IMR-90 (cell line): Measurements from ENCODE around the gene LIMS1. TPM values are rescaled to one million over a fixed set of nuclear protein-coding genes. Genes with fewer than 3 reads are reported as not detected.

Experiments used
- ATAC-seq: fragments of 200-7000 bp; cut with Tn5 transposase; 2 replicates; pipeline ENCODE4 v1.9.1; 2020; ENCODE audit warnings: low read depth, mild to moderate bottlenecking, moderate library complexity
- BruUV-seq: library from RNA; stranded (reverse); fragments of 400-500 nt; replicated peaks from 2 replicates; lab custom pipeline; 2021; lab: Mats Ljungman, UMichigan
- CTCF ChIA-PET: fragments of 300-600 bp; formaldehyde crosslinking; extraction: SDS; loops from one replicate; lab custom pipeline; 2021; ENCODE audit warnings: antibody characterized with exemption; lab: Yijun Ruan, JAX
- POLR2A ChIA-PET: fragments of 300-600 bp; sonication (Branson Sonifier 250); formaldehyde crosslinking; loops from one replicate; lab custom pipeline; 2022; ENCODE audit warnings: antibody characterized with exemption; ENCODE audit not compliant: unreplicated experiment; lab: Charles Lee
- DNase-seq: peaks from one replicate; pipeline ENCODE4 v3.0.0; 2013
- H2AFZ ChIP-seq: replicated peaks from 2 replicates; pipeline ENCODE3; 2013; ENCODE audit warnings: low read length, mild to moderate bottlenecking; ENCODE audit not compliant: poor library complexity
- H2AK5ac ChIP-seq: 2 replicates; pipeline ENCODE4 v1.6.1; 2013; ENCODE audit warnings: low read depth, low read length, inconsistent platforms
- H2AK9ac ChIP-seq: replicated peaks from 2 replicates; pipeline ENCODE3; 2013; ENCODE audit warnings: mild to moderate bottlenecking, low read depth, low read length, moderate library complexity; ENCODE audit not compliant: poor library complexity
- H2BK120ac ChIP-seq: 2 replicates; pipeline ENCODE4 v1.6.1; 2013; ENCODE audit warnings: low read depth, low read length, inconsistent platforms
- H2BK15ac ChIP-seq: 3 replicates; pipeline ENCODE4 v1.6.1; 2013; ENCODE audit warnings: low read depth, low read length, inconsistent platforms
- H2BK20ac ChIP-seq: 2 replicates; pipeline ENCODE4 v1.6.1; 2013; ENCODE audit warnings: low read depth, mild to moderate bottlenecking, inconsistent platforms, low read length, moderate library complexity
- H2BK5ac ChIP-seq: 2 replicates; pipeline ENCODE4 v1.6.1; 2013; ENCODE audit warnings: mild to moderate bottlenecking, low read depth, low read length, inconsistent platforms; ENCODE audit not compliant: poor library complexity, severe bottlenecking
- H3K14ac ChIP-seq: replicated peaks from 2 replicates; pipeline ENCODE4 v1.6.1; 2013; ENCODE audit warnings: low read depth, low read length, inconsistent platforms
- H3K18ac ChIP-seq: 2 replicates; pipeline ENCODE4 v1.6.1; 2013; ENCODE audit warnings: low read depth, low read length, control low read depth
- H3K23ac ChIP-seq: 2 replicates; pipeline ENCODE4 v1.6.1; 2013; ENCODE audit warnings: low read depth, low read length, inconsistent platforms
- H3K27ac ChIP-seq: 2 replicates; pipeline ENCODE4 v1.5.1; 2013; ENCODE audit warnings: mild to moderate bottlenecking, control low read depth, low read length; ENCODE audit not compliant: insufficient read depth
- H3K27me3 ChIP-seq: 2 replicates; pipeline ENCODE4 v1.6.1; 2013; ENCODE audit warnings: low read length; ENCODE audit not compliant: control insufficient read depth, insufficient read depth
- H3K36me3 ChIP-seq: 2 replicates; pipeline ENCODE4 v1.6.1; 2013; ENCODE audit warnings: low read length, mixed read lengths; ENCODE audit not compliant: control insufficient read depth, insufficient read depth
- H3K4ac ChIP-seq: 2 replicates; pipeline ENCODE4 v1.6.1; 2013; ENCODE audit warnings: low read depth, low read length, inconsistent platforms
- H3K4me1 ChIP-seq: 2 replicates; pipeline ENCODE4 v1.6.1; 2013; ENCODE audit warnings: low read length, mixed read lengths; ENCODE audit not compliant: control insufficient read depth, insufficient read depth
- H3K4me2 ChIP-seq: 2 replicates; pipeline ENCODE4 v1.6.1; 2013; ENCODE audit warnings: low read depth, mild to moderate bottlenecking, control low read depth, low read length, moderate library complexity
- H3K4me3 ChIP-seq: 2 replicates; pipeline ENCODE4 v1.5.1; 2013; ENCODE audit warnings: low read depth, mild to moderate bottlenecking, control low read depth, low read length, moderate library complexity; ENCODE audit not compliant: insufficient read depth
- H3K56ac ChIP-seq: 2 replicates; pipeline ENCODE4 v1.6.1; 2013; ENCODE audit warnings: low read length, inconsistent platforms; ENCODE audit not compliant: insufficient read depth; ENCODE audit errors: extremely low read depth
- H3K79me1 ChIP-seq, 2 experiments: 2 replicates each; pipeline ENCODE4 v1.6.1; 2013; ENCODE audit warnings: low read length in 2 of 2, inconsistent platforms in 1 of 2, low read depth in 1 of 2
- H3K9ac ChIP-seq: 2 replicates; pipeline ENCODE4 v1.6.1; 2013; ENCODE audit warnings: low read depth, low read length, control low read depth
- H3K9me1 ChIP-seq: 2 replicates; pipeline ENCODE4 v1.6.1; 2013; ENCODE audit warnings: low read length, inconsistent platforms; ENCODE audit not compliant: insufficient read depth
- H3K9me3 ChIP-seq: 2 replicates; pipeline ENCODE4 v1.6.1; 2013; ENCODE audit warnings: low read length; ENCODE audit not compliant: control insufficient read depth, insufficient read depth
- H4K20me1 ChIP-seq: 2 replicates; pipeline ENCODE4 v1.6.1; 2013; ENCODE audit warnings: low read length, inconsistent platforms; ENCODE audit not compliant: insufficient read depth
- H4K5ac ChIP-seq: 2 replicates; pipeline ENCODE4 v1.6.1; 2013; ENCODE audit warnings: mild to moderate bottlenecking, low read depth, low read length, control low read depth
- H4K8ac ChIP-seq, 2 experiments: 2 replicates each; pipeline ENCODE4 v1.6.1; 2013; ENCODE audit warnings: low read depth in 2 of 2, low read length in 2 of 2, control low read depth in 1 of 2, inconsistent platforms in 1 of 2
- H4K91ac ChIP-seq: 2 replicates; pipeline ENCODE4 v1.6.1; 2013; ENCODE audit warnings: low read depth, low read length, inconsistent platforms; ENCODE audit not compliant: insufficient read depth
- CEBPB ChIP-seq: IDR thresholded peaks from 2 replicates; pipeline ENCODE4 v1.6.1; 2012; ENCODE audit warnings: low read depth, low read length, improper control_type of control experiment
- CHD1 ChIP-seq: IDR thresholded peaks from 2 replicates; pipeline ENCODE4 v1.6.1; 2012; ENCODE audit warnings: low read depth, low read length, improper control_type of control experiment
- MAFK ChIP-seq: IDR thresholded peaks from 2 replicates; pipeline ENCODE4 v1.6.1; 2012; ENCODE audit warnings: low read depth, low read length, improper control_type of control experiment
- MAZ ChIP-seq: IDR thresholded peaks from 2 replicates; pipeline ENCODE4 v1.6.1; 2012; ENCODE audit warnings: low read depth, mild to moderate bottlenecking, low read length, improper control_type of control experiment, moderate library complexity, borderline replicate concordance
- POLR2A ChIP-seq: IDR thresholded peaks from 2 replicates; pipeline ENCODE4 v1.6.1; 2012; ENCODE audit warnings: mild to moderate bottlenecking, low read depth, low read length
- RAD21 ChIP-seq: IDR thresholded peaks from 2 replicates; pipeline ENCODE4 v1.6.1; 2012; ENCODE audit warnings: low read length, improper control_type of control experiment
- WGBS, 2 experiments: methylation state at CpG; one replicate each; pipeline versions ENCODE4 v1.1.5 to v1.1.7; 2013; ENCODE audit warnings: missing lambda C conversion rate in 2 of 2; ENCODE audit not compliant: insufficient read length in 1 of 2; ENCODE audit errors: extremely low coverage in 2 of 2; 5-methylcytosine and 5-hydroxymethylcytosine counted together
- dilution Hi-C: fragments of 300-500 bp; cut with HindIII; formaldehyde crosslinking; loops from one replicate; pipeline ENCODE4 v1.14.3; 2018; ENCODE audit warnings: low sequenced_read_pairs; ENCODE audit not compliant: unreplicated experiment
- in situ Hi-C: fragments of 300-500 bp; cut with MboI; formaldehyde crosslinking; loops from 3 replicates; pipeline ENCODE4 v1.14.3; 2019; ENCODE audit warnings: low sequenced_read_pairs, inconsistent platforms, mixed read lengths
- intact Hi-C: fragments of 100-400 bp; cut with micrococcal nuclease; formaldehyde crosslinking; loops from 2 replicates; pipeline ENCODE4 v1.10.0; 2022
- polyA plus RNA-seq, 3 experiments: library from polyadenylated mRNA; depleted of rRNA; stranded (reverse); fragments of >200 nt; gene quantifications; 2 replicates each; pipeline ENCODE4 v1.2.3, GENCODE V29; 2012; ENCODE audit warnings: low replicate concordance in 1 of 3
- total RNA-seq: library from RNA; depleted of rRNA; stranded (reverse); fragments of >200 nt; gene quantifications from 2 replicates; pipeline ENCODE4 v1.2.3, GENCODE V29; 2012

Gene LIMS1
- total and polyA plus RNA-seq, 2 of the 4 experiments (the other 2 are of a cell fraction), result 59.1 to 131 TPM

- H3K9me3 ChIP-seq, result no peaks in the 10 kb centered on the region
- no peak overlapping the region for H3K9ac ChIP-seq
- peaks cover 11% of the 10 kb centered on the region; the same call in 1 of the 2 replicates for H4K20me1 ChIP-seq
- ChIA-PET CTCF (no interaction called here), POLR2A (no interaction called here)
- peak overlapping the region; percentile 17 for H2BK120ac ChIP-seq
- H3K79me1 ChIP-seq, result peaks cover 32 to 72% of the 10 kb centered on the region in 2 experiments
- no TSS peak for BruUV-seq
- in situ Hi-C loops, result no loop called here
- H2AK5ac ChIP-seq, result peak overlapping the region; percentile 77
- H2BK15ac ChIP-seq, result peak overlapping the region; percentile 49; the same call in 1 of the 3 replicates
- no peak overlapping the region for H2AK9ac ChIP-seq
- H3K4me2 ChIP-seq, result no peak overlapping the region
- H3K9me1 ChIP-seq, result peaks cover 20% of the 10 kb centered on the region
- H2BK5ac ChIP-seq, result peak overlapping the region; percentile 74
- H2AFZ ChIP-seq, result no peak overlapping the region
- H3K56ac ChIP-seq, result no peak overlapping the region
- peak overlapping the region; percentile 32 for H3K4ac ChIP-seq
- peak overlapping the region; percentile 2; the same call in 1 of the 2 replicates for H3K14ac ChIP-seq
- no peak overlapping the region for H3K27ac ChIP-seq
- DNase-seq (no peak), ATAC-seq (no peak)
- peak overlapping the region; percentile 32; the same call in 1 of the 2 replicates for H2BK20ac ChIP-seq
- peak overlapping the region; percentile 3; the same call in 1 of the 2 replicates for H3K18ac ChIP-seq
- WGBS, 2 experiments, result 96% methylated on average over 3 of the region's 4 CpGs; no CpG with 5 or more reads in 1 of the 2 experiments
- no peaks in the 10 kb centered on the region for H3K36me3 ChIP-seq
- H4K8ac ChIP-seq, result no peak overlapping the region; a peak in 1 of 4 replicates
- dilution Hi-C loops, result no loop called here
- H3K4me1 ChIP-seq, result peaks cover 25% of the 10 kb centered on the region
- intact Hi-C loops, result loop anchor here (2.0 kb wide), 3 partner anchors 51 to 371 kb away; partner anchors contain the start of gene LIMS1
- no peak overlapping the region for H3K4me3 ChIP-seq
- no peak overlapping the region for H3K23ac ChIP-seq
- TF ChIP-seq RAD21 (no peak), CEBPB (0 out of 2 replicates have a peak, but pooled peaks have one; percentile 5), MAZ (no peak), CHD1 (no peak), POLR2A (no peak), MAFK (no peak)
- no peaks in the 10 kb centered on the region for H3K27me3 ChIP-seq
- peak overlapping the region; percentile 45; the same call in 1 of the 2 replicates for H4K5ac ChIP-seq
- peak overlapping the region; percentile 31; the same call in 1 of the 2 replicates for H4K91ac ChIP-seq
Measured at GRCh38 chr2:108585436-108585835, 51.2 kb downstream of the LIMS1 start.
